K562 (cell line): ENCODE measurements around the gene MYLK4. TPM values are rescaled to one million over a fixed set of nuclear protein-coding genes. Genes with fewer than 3 reads are reported as not detected.

Experiments used
- BCLAF1 ChIP-seq, 2 experiments: fragments of 450-650 bp in 1 of 2; IDR thresholded peaks; 2 replicates each; pipeline ENCODE4 v1.6.1; 2011 to 2017; ENCODE audit warnings: low read depth in 2 of 2, antibody characterized with exemption in 1 of 2, borderline replicate concordance in 1 of 2, low read length in 1 of 2, mild to moderate bottlenecking in 1 of 2, mixed read lengths in 1 of 2; ENCODE audit not compliant: control insufficient read depth in 1 of 2
- BCOR ChIP-seq: fragments of 450-650 bp; IDR thresholded peaks from 2 replicates; pipeline ENCODE4 v1.6.1; 2016
- BHLHE40 ChIP-seq: IDR thresholded peaks from 2 replicates; pipeline ENCODE4 v1.6.1; 2011; ENCODE audit warnings: low read length, improper control_type of control experiment
- CEBPG ChIP-seq, 3 experiments: fragments of 200-800 bp in 1 of 3; sonication (Bioruptor generic) in 1 of 3; sonication (generic) in 1 of 3; formaldehyde crosslinking in 1 of 3; IDR thresholded peaks in 2 of 3; conservative IDR thresholded peaks in 1 of 3; 2 replicates each; pipeline versions ENCODE4 v1.6.1 to v1.8.0; 2016 to 2022; ENCODE audit warnings: missing compliant biosample characterization in 2 of 3, missing genetic modification characterization in 2 of 3, mild to moderate bottlenecking in 1 of 3, missing genetic modification reagents in 1 of 3
- CREB3 ChIP-seq: fragments of 450-650 bp; conservative IDR thresholded peaks from 2 replicates; pipeline ENCODE4 v1.6.1; 2016; ENCODE audit warnings: missing genetic modification characterization, low read depth, mild to moderate bottlenecking, missing compliant biosample characterization, moderate library complexity
- FIP1L1 ChIP-seq: fragments of 200-400 bp; formaldehyde crosslinking; IDR thresholded peaks from 2 replicates; pipeline ENCODE4 v1.6.1; 2018; ENCODE audit warnings: mild to moderate bottlenecking, low read depth, low read length; ENCODE audit not compliant: poor library complexity, severe bottlenecking
- HDGF ChIP-seq: fragments of 450-650 bp; IDR thresholded peaks from 2 replicates; pipeline ENCODE4 v1.6.1; 2016
- HEY1 ChIP-seq: fragments of 250-450 bp; sonication (Bioruptor Pico); IDR thresholded peaks from 2 replicates; pipeline ENCODE4 v1.5.0; 2020; ENCODE audit warnings: mild to moderate bottlenecking, moderate library complexity, borderline replicate concordance
- HNRNPH1 ChIP-seq: fragments of 200-400 bp; formaldehyde crosslinking; optimal IDR thresholded peaks from 2 replicates; pipeline ENCODE3; 2017; ENCODE audit warnings: low read depth, mild to moderate bottlenecking, low read length, moderate library complexity
- POLR2A ChIP-seq: fragments of 450-650 bp; conservative IDR thresholded peaks from 2 replicates; pipeline ENCODE4 v1.6.1; 2016
- RBM25 ChIP-seq: fragments of 200-400 bp; formaldehyde crosslinking; IDR thresholded peaks from 2 replicates; pipeline ENCODE4 v1.6.1; 2018; ENCODE audit warnings: low read length, low read depth, moderate library complexity; ENCODE audit not compliant: severe bottlenecking
- RNF2 ChIP-seq: sonication (generic); IDR thresholded peaks from 2 replicates; pipeline ENCODE4 v1.6.1; 2016
- THRAP3 ChIP-seq: fragments of 450-650 bp; IDR thresholded peaks from 2 replicates; pipeline ENCODE4 v1.6.1; 2016; ENCODE audit warnings: mild to moderate bottlenecking, inconsistent platforms, borderline replicate concordance
- ZBTB40 ChIP-seq, 2 experiments: fragments of 450-650 bp in 1 of 2; sonication (generic) in 1 of 2; formaldehyde crosslinking in 1 of 2; IDR thresholded peaks; 2 replicates each; pipeline versions ENCODE4 v1.7.1 to v1.9.0; 2016 to 2022; ENCODE audit warnings: inconsistent platforms in 1 of 2, mild to moderate bottlenecking in 1 of 2, missing genetic modification reagents in 1 of 2
- polyA plus RNA-seq, 8 experiments: library from polyadenylated mRNA; depleted of rRNA in 4 of 8; stranded (reverse) in 5 of 8; unstranded in 3 of 8; fragments of >200 nt; fragmentation: Nextera tagmentation in 2 of 8; fragmentation: Illumina TruSeq in 1 of 8; extraction: Ambion mirVana in 2 of 8; extraction: Trizol in 1 of 8; gene quantifications; 2 replicates each; pipeline versions ENCODE4 v1.2.1 to v1.2.3, GENCODE V29; 2011 to 2014; ENCODE audit warnings: inconsistent platforms in 1 of 8, missing spikeins in 1 of 8
- total RNA-seq, 7 experiments: library from RNA; depleted of rRNA in 6 of 7; stranded (reverse); fragments of >200 nt in 6 of 7; fragmentation: Illumina TruSeq in 2 of 7; extraction: Trizol in 2 of 7; gene quantifications; 2 replicates each; pipeline versions ENCODE4 v1.2.1 to v1.2.3, GENCODE V29; 2011 to 2021; ENCODE audit warnings: low replicate concordance in 1 of 7

Gene MYLK4
- total and polyA plus RNA-seq, 9 of the 15 experiments (the other 6 are each of a cell fraction or from before 2014, with no cell fraction given) = 0.01 to 0.15 (median 0.06) TPM

GRCh38 chr6:2781685-2782355, 31.1 kb upstream of the MYLK4 start (continued):
- peak; percentile 76 for TF ChIP-seq RBM25
- no peak for TF ChIP-seq BHLHE40
- peak; percentile 60; the same call in 1 of the 2 replicates for TF ChIP-seq BCOR
- no peak for TF ChIP-seq ZBTB40 (IDR thresholded peaks at IDR 0.05)
- no peak for TF ChIP-seq ZBTB40 (CRISPR knock-in tag; IDR thresholded peaks at IDR 0.05)
- no peak for TF ChIP-seq RNF2
- TF ChIP-seq HNRNPH1 = no peak
- TF ChIP-seq BCLAF1 (IDR thresholded peaks at IDR 0.05; ENCODE audit: borderline replicate concordance in 1 of 2, control insufficient read depth in 1 of 2, low read depth in 2 of 2, low read length in 1 of 2) = no peak
- no peak for TF ChIP-seq CEBPG (CRISPR knock-in tag; IDR thresholded peaks at IDR 0.05)
- no peak for TF ChIP-seq CEBPG (tag; conservative IDR thresholded peaks at IDR 0.05 in 1 of 2, IDR thresholded peaks at IDR 0.05 in 1 of 2)
- TF ChIP-seq POLR2A = 0 out of 2 replicates have a peak, but pooled peaks have one; percentile 15
- no peak for TF ChIP-seq HEY1 (CRISPR knock-in tag)
- no peak for TF ChIP-seq CREB3 (tag)
- TF ChIP-seq THRAP3 = no peak
- no peak for TF ChIP-seq HDGF
- no peak for TF ChIP-seq FIP1L1
